Sigmoid colon (tissue), 3 donors: ENCODE measurements around the gene CEP68.

ENCODE experiments used
- POLR2A ChIP-seq, 2 donors: fragments of 450-650 bp; IDR thresholded peaks; one replicate each; pipeline ENCODE4 v1.6.1; 2016; ENCODE audit warnings: antibody characterized with exemption in 2 of 2, mild to moderate bottlenecking in 2 of 2, moderate library complexity in 2 of 2
- TF ChIP-seq, protein P1 (sequence below), 4 experiments: fragments of 450-650 bp in 3 of 4; fragments of 200-600 bp in 1 of 4; IDR thresholded peaks; one replicate each; pipeline ENCODE4 v1.5.1; 2016 to 2019; ENCODE audit warnings: antibody characterized with exemption in 4 of 4, mild to moderate bottlenecking in 3 of 4, moderate library complexity in 2 of 4

DNA sequence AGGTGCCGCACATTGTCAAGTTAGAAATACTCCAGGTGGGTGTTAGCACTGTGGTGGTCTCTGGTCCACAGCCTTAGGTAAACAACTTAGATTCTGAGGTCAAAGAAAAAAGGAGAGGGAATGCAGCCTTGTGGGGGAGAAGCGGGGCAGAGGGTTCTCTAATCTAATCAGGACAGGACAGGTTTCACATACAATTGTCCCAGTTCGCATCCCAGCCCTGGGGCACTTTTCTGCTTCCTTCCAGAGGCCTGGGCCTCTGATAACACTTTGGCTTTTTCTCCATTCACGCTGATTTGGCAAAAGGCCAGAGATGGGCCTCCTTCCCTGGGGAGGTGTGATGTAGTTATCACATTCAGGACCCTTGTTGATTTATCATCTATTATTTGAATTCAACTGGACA, 34.5 kb upstream of the CEP68 start:
- TF ChIP-seq, protein P1, sequence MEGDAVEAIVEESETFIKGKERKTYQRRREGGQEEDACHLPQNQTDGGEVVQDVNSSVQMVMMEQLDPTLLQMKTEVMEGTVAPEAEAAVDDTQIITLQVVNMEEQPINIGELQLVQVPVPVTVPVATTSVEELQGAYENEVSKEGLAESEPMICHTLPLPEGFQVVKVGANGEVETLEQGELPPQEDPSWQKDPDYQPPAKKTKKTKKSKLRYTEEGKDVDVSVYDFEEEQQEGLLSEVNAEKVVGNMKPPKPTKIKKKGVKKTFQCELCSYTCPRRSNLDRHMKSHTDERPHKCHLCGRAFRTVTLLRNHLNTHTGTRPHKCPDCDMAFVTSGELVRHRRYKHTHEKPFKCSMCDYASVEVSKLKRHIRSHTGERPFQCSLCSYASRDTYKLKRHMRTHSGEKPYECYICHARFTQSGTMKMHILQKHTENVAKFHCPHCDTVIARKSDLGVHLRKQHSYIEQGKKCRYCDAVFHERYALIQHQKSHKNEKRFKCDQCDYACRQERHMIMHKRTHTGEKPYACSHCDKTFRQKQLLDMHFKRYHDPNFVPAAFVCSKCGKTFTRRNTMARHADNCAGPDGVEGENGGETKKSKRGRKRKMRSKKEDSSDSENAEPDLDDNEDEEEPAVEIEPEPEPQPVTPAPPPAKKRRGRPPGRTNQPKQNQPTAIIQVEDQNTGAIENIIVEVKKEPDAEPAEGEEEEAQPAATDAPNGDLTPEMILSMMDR (IDR thresholded peaks at IDR 0.05): no peak
- no peak for TF ChIP-seq POLR2A (IDR thresholded peaks at IDR 0.05)
